HepG2 (cell line): ENCODE data around the gene CD19. TPM values are rescaled to one million over a fixed set of nuclear protein-coding genes. Genes with fewer than 3 reads are reported as not detected.
A peak's percentile ranks its signal among the peaks of the same experiment; 100 is the strongest.

Experiments used
- ATAC-seq: fragments of 200-7000 bp; cut with Tn5 transposase; 3 replicates; pipeline ENCODE4 v1.9.1; 2020; ENCODE audit warnings: mild to moderate bottlenecking, moderate library complexity
- BruUV-seq: library from RNA; stranded (reverse); fragments of 400-500 nt; replicated peaks from 2 replicates; lab custom pipeline; 2021; lab: Mats Ljungman, UMichigan
- CTCF ChIA-PET: fragments of 300-600 bp; formaldehyde crosslinking; extraction: SDS; loops from one replicate; lab custom pipeline; 2021; ENCODE audit warnings: low total read pairs, inconsistent platforms, low intra/inter-chr PET ratio; lab: Yijun Ruan, JAX
- POLR2A ChIA-PET: fragments of 350-600 bp; sonication (Branson Sonifier 250); formaldehyde crosslinking; loops from one replicate; lab custom pipeline; 2020; ENCODE audit warnings: antibody characterized with exemption, inconsistent platforms; lab: Yijun Ruan, JAX
- DNase-seq: peaks from one replicate; pipeline ENCODE4 v3.0.0-alpha.2; 2015; ENCODE audit warnings: low spot score
- FAIRE-seq: peaks from 3 replicates; lab custom pipeline; 2011; peaks lifted over from hg19 to GRCh38; lab: Jason Lieb, UNC
- H2AFZ ChIP-seq: one replicate; pipeline ENCODE4 v1.6.1; 2011; ENCODE audit warnings: low read length, inconsistent platforms
- H3K27ac ChIP-seq: fragments of 300-600 bp; 3 replicates; pipeline ENCODE4 v1.8.0; 2011; ENCODE audit warnings: mixed run types, mild to moderate bottlenecking, mixed read lengths, low read length, inconsistent platforms; ENCODE audit not compliant: insufficient read depth; ENCODE audit errors: extremely low read length
- H3K27me3 ChIP-seq, 2 experiments: fragments of 200-600 bp in 1 of 2; 2 replicates in 1 of 2; 3 replicates in 1 of 2; pipeline versions ENCODE4 v1.6.0 to v1.8.0; 2011; ENCODE audit warnings: low read length in 2 of 2, mild to moderate bottlenecking in 2 of 2, moderate library complexity in 2 of 2, inconsistent platforms in 1 of 2; ENCODE audit not compliant: insufficient read depth in 2 of 2, control insufficient read depth in 1 of 2
- H3K36me3 ChIP-seq, 2 experiments: fragments of 200-600 bp in 1 of 2; replicated peaks in 1 of 2; 2 replicates in 1 of 2; 3 replicates in 1 of 2; pipeline versions ENCODE4 v1.5.1 to v1.8.0; 2011; ENCODE audit warnings: low read length in 2 of 2, inconsistent platforms in 1 of 2; ENCODE audit not compliant: insufficient read depth in 2 of 2, control insufficient read depth in 1 of 2
- H3K4me1 ChIP-seq: 2 replicates; pipeline ENCODE4 v1.5.1; 2012; ENCODE audit warnings: low read length, inconsistent platforms; ENCODE audit not compliant: insufficient read depth
- H3K4me2 ChIP-seq: 2 replicates; pipeline ENCODE4 v1.6.0; 2011; ENCODE audit warnings: low read depth, low read length, inconsistent platforms
- H3K4me3 ChIP-seq, 3 experiments: fragments of 200-600 bp in 1 of 3; sonication (generic), shearing (Covaris generic) in 1 of 3; replicated peaks in 1 of 3; 2 replicates each; pipeline ENCODE4 v1.5.1; 2011 to 2016; ENCODE audit warnings: low read length in 3 of 3, inconsistent platforms in 2 of 3, low read depth in 2 of 3, mild to moderate bottlenecking in 2 of 3, control low read depth in 1 of 3, mixed read lengths in 1 of 3; ENCODE audit not compliant: insufficient read depth in 1 of 3
- H3K79me2 ChIP-seq: one replicate; pipeline ENCODE4 v1.6.1; 2011; ENCODE audit warnings: low read length, inconsistent platforms; ENCODE audit not compliant: insufficient read depth
- H3K9ac ChIP-seq: 2 replicates; pipeline ENCODE4 v1.6.0; 2011; ENCODE audit warnings: mild to moderate bottlenecking, low read depth, low read length, inconsistent platforms; ENCODE audit not compliant: insufficient read depth
- H3K9me3 ChIP-seq: 2 replicates; pipeline ENCODE4 v1.5.1; 2012; ENCODE audit warnings: mild to moderate bottlenecking, low read length
- H4K20me1 ChIP-seq: 2 replicates; pipeline ENCODE4 v1.6.0; 2011; ENCODE audit warnings: inconsistent platforms, mild to moderate bottlenecking, low read length, moderate library complexity; ENCODE audit not compliant: insufficient read depth
- CREB1 ChIP-seq, 2 experiments: fragments of 450-650 bp in 1 of 2; IDR thresholded peaks; 2 replicates each; pipeline ENCODE4 v1.6.1; 2016 to 2017; ENCODE audit warnings: control low read depth in 1 of 2, mild to moderate bottlenecking in 1 of 2, missing compliant biosample characterization in 1 of 2, missing genetic modification characterization in 1 of 2
- DZIP1 ChIP-seq: sonication (generic); formaldehyde crosslinking; IDR thresholded peaks from 2 replicates; pipeline ENCODE4 v1.5.0; 2020; ENCODE audit warnings: mild to moderate bottlenecking, missing genetic modification reagents
- ELF3 ChIP-seq: IDR thresholded peaks from 2 replicates; pipeline ENCODE4 v1.6.1; 2016; ENCODE audit warnings: missing genetic modification reagents, missing compliant biosample characterization
- FOXJ3 ChIP-seq: sonication (generic); formaldehyde crosslinking; IDR thresholded peaks from 2 replicates; pipeline ENCODE4 v1.4.0; 2020; ENCODE audit warnings: missing genetic modification reagents, mild to moderate bottlenecking, borderline replicate concordance
- FOXK2 ChIP-seq: fragments of 450-650 bp; IDR thresholded peaks from 2 replicates; pipeline ENCODE4 v1.6.1; 2016
- NFKB2 ChIP-seq: sonication (generic); formaldehyde crosslinking; IDR thresholded peaks from 2 replicates; pipeline ENCODE4 v1.4.0; 2020; ENCODE audit warnings: missing genetic modification reagents, borderline replicate concordance
- SALL2 ChIP-seq: sonication (generic); formaldehyde crosslinking; IDR thresholded peaks from 2 replicates; pipeline ENCODE4 v1.8.1; 2023; ENCODE audit warnings: mild to moderate bottlenecking, missing genetic modification reagents, inconsistent platforms
- STAT6 ChIP-seq: sonication (generic); formaldehyde crosslinking; IDR thresholded peaks from 2 replicates; pipeline ENCODE4 v1.4.0; 2020; ENCODE audit warnings: missing genetic modification reagents, mild to moderate bottlenecking, borderline replicate concordance
- ZBTB2 ChIP-seq: sonication (generic); formaldehyde crosslinking; IDR thresholded peaks from 2 replicates; pipeline ENCODE4 v1.8.0; 2022; ENCODE audit warnings: low read depth, missing genetic modification reagents
- ZNF280B ChIP-seq: sonication (generic); formaldehyde crosslinking; IDR thresholded peaks from 2 replicates; pipeline ENCODE4 v1.5.0; 2020; ENCODE audit warnings: missing genetic modification reagents, mild to moderate bottlenecking, borderline replicate concordance
- ZNF513 ChIP-seq: sonication (generic); formaldehyde crosslinking; conservative IDR thresholded peaks from 2 replicates; pipeline ENCODE4 v1.5.0; 2020; ENCODE audit warnings: missing genetic modification reagents
- WGBS: methylation state at CpG from one replicate; pipeline ENCODE4 v1.1.6; 2017; ENCODE audit warnings: low lambda C conversion rate; 5-methylcytosine and 5-hydroxymethylcytosine counted together
- in situ Hi-C: cut with HindIII; loops from 2 replicates; pipeline ENCODE4 v1.10.0; 2017; ENCODE audit warnings: low pct_unique_long_range_greater_than_20kb; ENCODE audit not compliant: extremely low pct_ligation_motif_present
- intact Hi-C: fragments of 100-400 bp; cut with micrococcal nuclease; formaldehyde crosslinking; loops from one replicate; pipeline ENCODE4 v1.10.0; 2022; ENCODE audit not compliant: unreplicated experiment
- polyA plus RNA-seq, 8 experiments: library from polyadenylated mRNA; depleted of rRNA in 3 of 8; stranded (reverse) in 7 of 8; unstranded in 1 of 8; fragments of >200 nt; fragmentation: Illumina TruSeq in 4 of 8; extraction: Trizol in 4 of 8; gene quantifications; 2 replicates each; pipeline versions ENCODE4 v1.2.1 to v1.2.3, GENCODE V29; 2011 to 2016; ENCODE audit warnings: low read depth in 4 of 8, missing spikeins in 1 of 8, mixed read lengths in 1 of 8; ENCODE audit not compliant: insufficient read depth in 1 of 8
- total RNA-seq, 5 experiments: library from RNA; depleted of rRNA; stranded (reverse); fragments of >200 nt; fragmentation: Illumina TruSeq; extraction: Trizol; gene quantifications; 2 replicates each; pipeline ENCODE4 v1.2.3, GENCODE V29; 2016; ENCODE audit warnings: low read depth in 1 of 5

CD19 gene
- total and polyA plus RNA-seq, 2 of the 13 experiments (the other 11 are each of a cell fraction or from before 2014, with no cell fraction given) = 0.55 to 1.1 TPM

GRCh38 chr16:28974437-28975157 is 42.8 kb downstream of the CD19 start, which contains the start of gene SPNS1:
Gene SPNS1 (plus strand): TSS chr16:28974778. CDS start chr16:28975152, 374 bp downstream.
- ChIA-PET CTCF (no interaction called here), POLR2A (interaction anchor here (1.0 to 1.9 kb wide), 8 partner anchors 8 to 152 kb away, joined by 3 to 10 read pairs (median 5); partner anchors contain the start of genes ATXN2L, NFATC2IP and TUFM)
- peak within 1 kb of the TSS; percentile 90 for H2AFZ ChIP-seq
- H3K4me1 ChIP-seq = peaks cover 24% of the 10 kb centered on the region
- H3K36me3 ChIP-seq = peaks cover 9 to 11% of the 10 kb centered on the region in 2 experiments; a peak in 3 of 5 replicates
- no peaks in the 10 kb centered on the region for H3K9me3 ChIP-seq
- peak within 1 kb of the TSS; percentile 88 for H3K9ac ChIP-seq
- 0% methylated on average over 28 of the region's 60 CpGs for WGBS
- H3K79me2 ChIP-seq = peaks cover 17% of the 10 kb centered on the region
- intact Hi-C loops (no loop called here), in situ Hi-C loops (no loop called here)
- peak within 1 kb of the TSS; percentile 94 for H3K4me2 ChIP-seq
- DNase-seq (peak; percentile 94), FAIRE-seq (peak; percentile 84), ATAC-seq (peak; percentile 91)
- peak within 1 kb of the TSS; percentile 60 for H3K27ac ChIP-seq
- peak within 1 kb of the TSS; percentile 93 to 100 (median 100) for H3K4me3 ChIP-seq
- BruUV-seq = no TSS peak
- H4K20me1 ChIP-seq = no peaks in the 10 kb centered on the region
- no peaks in the 10 kb centered on the region; a peak in 1 of 5 replicates for H3K27me3 ChIP-seq
- no peak for TF ChIP-seq ZNF513 (CRISPR knock-in tag)
- peak; percentile 59; the same call in 1 of the 2 replicates for TF ChIP-seq ZNF280B (CRISPR knock-in tag)
- peak; percentile 78 for TF ChIP-seq DZIP1 (CRISPR knock-in tag)
- peak; percentile 42; the same call in 1 of the 2 replicates for TF ChIP-seq ELF3 (CRISPR knock-in tag)
- peak; percentile 84 for TF ChIP-seq ZBTB2 (CRISPR knock-in tag)
- peak; percentile 88 for TF ChIP-seq CREB1 (IDR thresholded peaks at IDR 0.05)
- TF ChIP-seq CREB1 (CRISPR knock-in tag; IDR thresholded peaks at IDR 0.05) = no peak
- peak; percentile 99 for TF ChIP-seq SALL2 (CRISPR knock-in tag)
- TF ChIP-seq STAT6 (CRISPR knock-in tag) = peak; percentile 77; the same call in 1 of the 2 replicates
- peak; percentile 94 for TF ChIP-seq NFKB2 (CRISPR knock-in tag)
- peak; percentile 87; the same call in 1 of the 2 replicates for TF ChIP-seq FOXK2
- TF ChIP-seq FOXJ3 (CRISPR knock-in tag) = peak; percentile 68; the same call in 1 of the 2 replicates
